ENCODE measurements around the gene SRSF10. TPM values are rescaled to one million over a fixed set of nuclear protein-coding genes. Genes with fewer than 3 reads are reported as not detected.

The SRSF10 gene
- total RNA-seq, 1 donor, result 113 TPM

DNA sequence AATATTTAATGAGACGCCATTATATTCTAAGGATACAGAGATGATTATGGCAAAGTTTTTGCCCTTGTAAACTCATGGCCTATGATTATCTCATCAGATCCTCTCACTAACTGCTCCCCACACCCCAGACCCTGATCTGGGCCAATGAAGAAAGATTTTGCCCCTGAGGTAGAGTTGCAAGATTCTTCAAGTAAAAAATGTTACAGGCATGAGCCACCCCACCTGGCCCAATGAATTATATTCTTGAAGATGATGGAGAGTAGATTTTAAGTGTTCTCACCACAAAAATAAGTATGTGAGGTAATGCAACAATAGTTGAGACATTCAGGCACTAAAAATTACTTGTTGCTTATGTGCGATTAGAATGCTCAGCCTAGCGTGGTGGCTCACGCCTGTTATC, 65.2 kb downstream of the SRSF10 start:
- DNase-seq (ENCODE audit: low read depth in 2 of 3, low spot score in 2 of 3), result no peak

Small RNA genes lying within 50 kb of the gene (small RNA-seq; reads per million reads assigned to genes)
- not detected for gene MIR378F

Other genes starting within 250 kb of the SRSF10 start
- 11.0 TPM for gene ELOA, start 236.9 kb downstream of the SRSF10 start, total RNA-seq
- 34.5 TPM for gene PITHD1, start 201.9 kb downstream of the SRSF10 start, total RNA-seq
- 75.9 TPM for gene LYPLA2, start 189.2 kb downstream of the SRSF10 start, total RNA-seq
- gene GALE, start 179.6 kb downstream of the SRSF10 start, total RNA-seq, result 12.4 TPM
- 31.8 TPM for gene HMGCL, start 154.9 kb downstream of the SRSF10 start, total RNA-seq
- 18.9 TPM for gene FUCA1, start 112.0 kb downstream of the SRSF10 start, total RNA-seq
- gene CNR2, start 67.0 kb downstream of the SRSF10 start, total RNA-seq, result 1.3 TPM
- gene PNRC2, start 20.5 kb downstream of the SRSF10 start, total RNA-seq, result 121 TPM
- not detected for gene MYOM3, start 131.8 kb upstream of the SRSF10 start, total RNA-seq
- not detected for gene IL22RA1, start 162.8 kb upstream of the SRSF10 start, total RNA-seq
- under 0.01 TPM for gene IFNLR1, start 207.0 kb upstream of the SRSF10 start, total RNA-seq